Suppressor macrophage (primary cell): ENCODE data around the gene TGFBI.
A peak's percentile ranks its signal among the peaks of the same experiment; 100 is the strongest.

Experiments
- DNase-seq, 4 experiments: peaks; one replicate each; pipeline ENCODE4 v3.0.0-alpha.2; 2020 to 2022

TGFBI gene

DNA sequence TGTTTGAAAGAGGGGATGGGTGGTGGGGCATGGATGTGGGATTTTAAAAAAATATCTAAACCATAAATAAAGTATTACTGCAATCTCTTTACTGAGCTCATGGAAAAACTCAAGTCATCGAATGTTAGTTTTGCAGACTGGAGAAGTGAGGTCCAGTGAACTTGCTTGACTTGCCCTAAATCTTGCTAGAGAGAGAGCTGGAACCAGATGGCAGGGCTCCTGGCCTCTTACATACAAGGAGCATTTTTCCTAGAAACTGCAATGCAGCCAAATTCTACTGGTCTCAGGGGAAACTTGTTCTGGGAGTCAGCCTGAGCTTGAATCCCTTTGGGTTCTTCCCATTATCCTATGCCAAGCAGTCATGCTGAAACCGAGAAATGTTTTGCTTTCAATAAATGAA is 2.9 kb upstream of the TGFBI start:
- DNase-seq, result peak in 2 of 4 experiments; percentile 17 to 34

- no peak for DNase-seq
These were observed 2.2 kb upstream of the TGFBI start for GRCh38 chr5:136026636-136027035.

DNA sequence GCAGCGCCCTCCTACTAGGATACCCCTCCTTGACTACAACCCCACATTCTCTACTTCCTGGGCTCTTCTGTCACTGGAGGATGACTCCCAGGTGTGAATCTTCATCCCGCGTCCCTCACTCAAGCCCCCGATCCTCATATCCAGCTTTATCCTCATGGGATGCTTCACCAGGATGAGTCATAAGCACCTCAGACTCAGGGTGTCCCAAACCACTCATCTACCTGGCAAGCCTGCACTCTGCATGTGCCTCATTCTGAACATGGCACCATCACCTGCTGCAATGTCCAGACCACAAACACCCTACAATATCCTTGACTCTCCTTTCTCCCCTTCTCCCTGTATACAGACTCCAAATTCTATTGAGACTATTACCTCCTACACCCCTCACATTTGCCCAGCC is 1.5 kb upstream of the TGFBI start:
- DNase-seq, result no peak

DNA sequence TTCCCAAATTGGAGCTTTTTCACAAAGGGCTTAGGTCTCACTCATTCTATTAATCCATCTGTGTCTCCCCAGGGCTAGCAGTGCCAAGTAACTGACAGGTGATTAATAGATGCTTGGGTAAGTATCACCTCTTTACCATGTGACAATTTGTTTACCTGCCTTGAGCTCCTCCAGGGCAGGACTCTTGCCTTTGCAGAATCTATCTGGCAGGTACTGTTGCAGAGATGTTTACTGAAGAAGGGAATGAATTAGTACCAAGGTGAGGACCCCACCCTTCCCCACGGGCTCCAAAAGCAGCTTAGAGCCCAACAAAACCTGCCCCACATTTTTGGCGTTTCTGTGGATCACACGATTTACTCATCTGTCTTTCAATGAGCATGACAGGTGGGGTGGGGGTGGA is 698 bp upstream of the TGFBI start:
- DNase-seq, result no peak

GRCh38 chr5:136030252-136030651 is 1.5 kb downstream of the TGFBI start:
- peak in 3 of 4 experiments; percentile 18 to 21 (median 21) for DNase-seq

- peak; percentile 44 to 71 (median 60) for DNase-seq
These were observed 2.3 kb downstream of the TGFBI start for GRCh38 chr5:136030956-136031611.

GRCh38 chr5:136031711-136032110 is 2.9 kb downstream of the TGFBI start:
- DNase-seq, result peak in 3 of 4 experiments; percentile 39 to 57 (median 46)

GRCh38 chr5:136032564-136032963 is 3.8 kb downstream of the TGFBI start:
- peak in 1 of 4 experiments; percentile 31 for DNase-seq

DNA sequence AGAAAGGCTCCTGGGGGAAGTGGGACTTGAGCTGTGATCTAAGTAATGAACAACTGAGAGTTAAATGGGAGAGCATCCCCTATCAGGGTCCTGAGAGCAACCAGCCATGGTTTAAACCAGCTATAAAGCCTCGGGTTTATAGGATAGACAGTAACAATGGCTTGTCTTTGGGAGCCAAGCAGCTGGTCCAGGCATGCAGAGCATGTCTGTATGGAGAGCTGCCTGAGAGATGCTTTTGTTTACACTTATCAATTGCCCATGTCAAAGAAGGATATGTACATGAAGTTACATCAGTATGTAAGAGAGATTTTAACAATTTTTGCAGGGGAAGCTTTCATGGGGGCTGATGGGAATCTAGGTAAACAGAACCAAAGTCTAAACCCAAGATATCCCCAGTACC is 4.4 kb downstream of the TGFBI start:
- DNase-seq, result peak in 1 of 4 experiments; percentile 5

- DNase-seq, result peak in 3 of 4 experiments; percentile 22 to 31 (median 25)
These were observed 5.1 kb downstream of the TGFBI start for GRCh38 chr5:136033848-136034247.

GRCh38 chr5:136034492-136034891 is 5.7 kb downstream of the TGFBI start:
- peak in 1 of 4 experiments; percentile 2 for DNase-seq

GRCh38 chr5:136034984-136035383 is 6.2 kb downstream of the TGFBI start:
- DNase-seq, result no peak

GRCh38 chr5:136035837-136036236 is 7.0 kb downstream of the TGFBI start:
- peak in 1 of 4 experiments; percentile 5 for DNase-seq

DNA sequence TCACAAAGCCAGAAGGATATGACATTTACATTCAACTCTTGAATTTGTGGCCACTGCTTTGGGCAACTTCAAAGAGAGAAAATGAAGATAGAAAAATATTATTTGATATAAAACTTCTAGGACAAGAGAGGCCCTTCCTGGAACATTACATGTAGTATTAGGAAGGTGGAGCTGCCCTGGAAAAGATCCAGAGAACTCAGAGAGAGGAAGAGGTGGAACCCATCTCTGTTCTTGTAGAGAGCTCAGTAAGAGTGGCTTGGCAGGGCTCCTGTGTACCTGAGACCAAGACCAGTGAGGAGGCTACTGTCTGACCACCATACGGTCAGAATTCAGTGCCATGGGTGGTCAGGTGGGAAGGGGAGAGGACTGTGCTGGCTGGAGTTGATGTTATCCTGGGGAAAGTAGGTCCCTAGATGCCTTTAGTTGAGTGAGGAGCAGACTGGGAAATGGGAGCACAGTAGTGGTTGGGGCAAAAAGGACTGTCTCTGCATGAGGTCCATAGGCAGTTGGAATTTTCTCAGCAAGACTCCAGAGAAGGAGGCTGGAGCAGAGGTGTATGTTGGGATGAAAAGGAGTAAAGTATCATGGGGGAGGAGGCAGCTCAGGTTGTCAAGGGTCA is 7.6 kb downstream of the TGFBI start:
- DNase-seq, result no peak

DNA sequence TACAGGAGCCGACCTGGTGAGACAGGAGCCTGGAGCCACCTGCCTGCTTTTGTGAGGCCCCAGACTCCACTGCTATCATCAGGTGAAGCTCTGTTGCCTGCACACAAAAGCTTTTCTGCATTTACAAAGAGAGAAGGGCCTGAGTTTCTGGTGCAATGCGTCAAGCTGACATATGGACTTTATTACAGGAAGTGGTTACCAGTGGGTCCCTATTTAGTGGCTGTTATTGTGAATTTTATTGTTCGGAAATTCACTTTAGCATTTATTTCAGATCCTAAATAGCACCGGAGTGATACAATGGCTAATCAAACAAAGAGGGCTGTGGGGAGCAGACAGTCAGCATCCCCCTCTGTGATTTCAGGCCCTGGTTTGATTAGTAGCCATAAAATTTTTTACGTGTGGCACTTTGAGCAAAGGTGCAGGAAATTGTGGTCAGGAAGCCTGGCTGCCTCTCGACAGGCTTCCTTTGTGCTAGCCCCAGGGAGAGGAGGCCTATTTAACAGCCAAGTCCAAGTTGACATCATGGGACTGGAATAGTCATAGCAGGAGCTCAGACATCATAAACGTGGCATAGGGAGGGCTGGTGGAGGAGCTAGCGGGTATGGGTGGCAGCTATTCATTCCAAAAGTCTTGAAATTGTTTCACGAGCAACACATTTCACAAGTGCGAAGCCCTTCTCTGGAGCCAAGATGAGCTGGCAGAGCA is 8.4 kb downstream of the TGFBI start:
- DNase-seq, result peak; percentile 51 to 73 (median 62)

DNA sequence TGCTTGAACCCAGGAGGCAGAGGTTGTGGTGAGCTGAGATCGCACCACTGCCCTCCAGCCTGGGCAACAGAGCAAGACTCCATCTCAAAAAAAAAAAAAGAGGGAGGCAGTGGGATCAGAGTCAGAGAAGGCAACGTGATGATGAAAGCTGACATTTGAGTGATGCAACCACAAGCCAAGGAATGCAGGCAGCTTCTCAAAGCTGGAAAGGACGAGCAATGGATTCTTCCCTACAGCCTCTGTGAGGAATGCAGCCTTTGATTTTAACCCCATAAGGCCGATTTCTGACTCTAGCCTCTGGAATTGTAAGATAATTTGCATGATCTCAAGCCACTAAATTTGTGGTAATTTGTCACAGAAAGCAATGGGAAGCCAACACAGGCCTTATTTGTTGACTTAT is 9.8 kb downstream of the TGFBI start:
- DNase-seq, result peak in 2 of 4 experiments; percentile 33 to 44

DNA sequence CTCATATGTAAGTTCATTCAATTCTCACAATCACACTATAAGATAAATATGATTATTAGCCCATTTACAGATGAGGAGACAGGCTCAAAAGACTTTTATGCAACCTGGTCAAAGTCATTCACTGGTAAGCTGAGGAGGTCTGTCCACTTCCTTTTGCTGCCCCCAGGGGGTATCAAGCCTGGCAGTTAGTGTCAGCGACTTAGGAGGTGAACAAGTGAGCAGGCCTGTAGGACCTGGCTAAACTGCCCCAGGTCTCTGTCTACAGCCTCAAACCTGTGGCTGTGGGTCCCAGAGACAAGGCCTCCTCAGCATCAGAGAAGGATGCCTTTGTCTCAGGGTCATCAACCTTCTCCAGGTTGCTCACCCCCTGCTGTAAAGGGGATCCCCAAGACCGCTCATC is 10.4 kb downstream of the TGFBI start:
- no peak for DNase-seq

GRCh38 chr5:136040746-136041415 is 12.1 kb downstream of the TGFBI start:
- no peak for DNase-seq

DNA sequence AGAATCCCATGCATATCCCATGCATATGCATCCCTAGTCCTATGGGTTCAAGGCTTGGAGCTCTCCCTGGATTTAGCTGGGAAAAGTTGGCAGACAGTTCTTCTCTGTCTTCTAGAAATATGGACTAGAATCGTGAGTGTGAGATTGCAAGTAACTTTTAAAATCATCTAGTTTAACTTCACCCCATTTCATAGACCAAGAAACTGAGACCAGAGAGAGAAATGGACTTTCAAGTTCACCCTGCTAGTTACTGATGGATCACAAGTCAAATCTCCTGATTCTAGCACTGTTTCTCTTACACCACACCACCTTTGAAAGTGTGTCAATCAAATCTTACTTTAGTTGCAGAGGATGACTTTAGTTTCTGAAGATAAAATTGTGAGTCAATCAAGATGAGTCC is 13.4 kb downstream of the TGFBI start:
- DNase-seq, result no peak

DNA sequence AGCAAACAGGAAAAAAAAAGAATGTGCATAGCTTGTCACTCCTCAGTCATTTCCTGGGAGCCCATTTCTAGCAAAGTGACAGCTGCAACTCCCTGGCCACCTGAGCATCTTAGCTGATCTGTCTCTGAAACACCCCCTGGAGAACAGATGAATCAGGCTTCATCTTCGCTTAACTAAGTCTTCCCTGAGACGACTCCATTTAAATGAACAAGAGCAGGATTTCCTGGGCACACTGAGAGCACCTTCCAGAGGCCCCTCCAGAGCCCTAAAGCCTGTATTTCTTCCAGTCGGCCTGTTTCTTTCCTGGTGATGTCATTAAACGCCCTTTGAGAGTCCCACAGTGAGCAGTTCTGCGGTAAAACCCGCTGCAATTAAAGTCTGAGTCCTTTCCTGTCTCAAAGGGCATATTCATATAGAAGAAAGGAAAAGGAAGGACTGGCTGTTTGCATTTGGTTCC is 13.9 kb downstream of the TGFBI start:
- peak; percentile 50 to 73 (median 56) for DNase-seq

GRCh38 chr5:136043551-136043950 is 14.8 kb downstream of the TGFBI start:
- peak in 2 of 4 experiments; percentile 35 to 39 for DNase-seq

DNA sequence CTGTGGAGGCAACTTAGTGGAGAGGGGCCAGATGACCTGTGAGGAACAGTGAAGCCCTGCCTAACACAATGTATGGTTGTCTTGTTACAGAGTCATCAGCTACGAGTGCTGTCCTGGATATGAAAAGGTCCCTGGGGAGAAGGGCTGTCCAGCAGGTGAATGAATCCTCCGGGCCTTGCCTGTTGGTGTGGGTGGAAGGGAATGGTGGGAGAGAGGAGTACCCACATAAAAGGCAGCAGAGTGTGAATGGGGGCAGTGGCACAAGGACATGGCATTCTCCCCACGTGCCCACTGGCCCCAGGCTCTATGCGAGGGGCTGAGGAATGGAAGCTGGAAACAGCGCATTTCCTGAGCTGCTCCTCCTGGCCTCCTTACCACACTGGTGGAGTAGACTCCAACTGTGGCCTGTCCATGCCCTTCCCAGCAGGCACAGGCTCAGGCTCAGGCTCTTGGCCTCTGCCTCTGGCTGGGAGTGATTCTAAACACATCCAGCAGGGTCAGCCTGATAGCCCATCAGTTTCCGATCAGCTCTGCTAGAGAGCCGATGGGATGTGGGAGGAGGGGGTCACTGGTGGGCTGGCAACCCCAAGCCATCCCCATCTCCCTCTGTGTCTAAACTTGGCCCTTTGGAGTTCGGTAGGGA is 15.3 kb downstream of the TGFBI start:
- no peak for DNase-seq
